ENCODE results near the gene APBA3. TPM values are rescaled to one million over a fixed set of nuclear protein-coding genes. Genes with fewer than 3 reads are reported as not detected.

Gene APBA3
- total and polyA plus RNA-seq, 2 donors (not counting 1 experiment from before 2014, with no cell fraction given): 2.7 to 22.3 TPM

GRCh38 chr19:3743486-3743885 lies 18.0 kb downstream of the APBA3 start:
- Histone ChIP-seq H3K4me2 (ENCODE audit: extremely low read depth, insufficient read depth, low read length) (no peak overlapping the region), H2AFZ (ENCODE audit: low read length) (no peak overlapping the region), H4K20me1 (ENCODE audit: control insufficient read depth, extremely low read depth, insufficient read depth, low read length) (no peaks in the 10 kb centered on the region), H3K36me3 (ENCODE audit: control insufficient read depth, insufficient read depth, low read length) (no peaks in the 10 kb centered on the region), H3K9me3 (ENCODE audit: control insufficient read depth, insufficient read depth, low read depth, low read length) (no peaks in the 10 kb centered on the region), H3K27me3 (ENCODE audit: control insufficient read depth, insufficient read depth, low read length) (no peaks in the 10 kb centered on the region), H3K4me3 (replicated peaks in 1 of 4; ENCODE audit: control extremely low read depth in 1 of 4, insufficient read depth in 1 of 4, low read depth in 3 of 4, low read length in 4 of 4) (no peak overlapping the region), H3K4me1 (ENCODE audit: control insufficient read depth, extremely low read depth, insufficient read depth, low read length) (no peaks in the 10 kb centered on the region), H3K79me2 (ENCODE audit: control insufficient read depth, insufficient read depth, low read length) (no peaks in the 10 kb centered on the region), H3K27ac (ENCODE audit: insufficient read depth, low read length) (no peak overlapping the region), H3K9ac (ENCODE audit: insufficient read depth, low read length) (no peak overlapping the region)
- TF ChIP-seq, protein P1, sequence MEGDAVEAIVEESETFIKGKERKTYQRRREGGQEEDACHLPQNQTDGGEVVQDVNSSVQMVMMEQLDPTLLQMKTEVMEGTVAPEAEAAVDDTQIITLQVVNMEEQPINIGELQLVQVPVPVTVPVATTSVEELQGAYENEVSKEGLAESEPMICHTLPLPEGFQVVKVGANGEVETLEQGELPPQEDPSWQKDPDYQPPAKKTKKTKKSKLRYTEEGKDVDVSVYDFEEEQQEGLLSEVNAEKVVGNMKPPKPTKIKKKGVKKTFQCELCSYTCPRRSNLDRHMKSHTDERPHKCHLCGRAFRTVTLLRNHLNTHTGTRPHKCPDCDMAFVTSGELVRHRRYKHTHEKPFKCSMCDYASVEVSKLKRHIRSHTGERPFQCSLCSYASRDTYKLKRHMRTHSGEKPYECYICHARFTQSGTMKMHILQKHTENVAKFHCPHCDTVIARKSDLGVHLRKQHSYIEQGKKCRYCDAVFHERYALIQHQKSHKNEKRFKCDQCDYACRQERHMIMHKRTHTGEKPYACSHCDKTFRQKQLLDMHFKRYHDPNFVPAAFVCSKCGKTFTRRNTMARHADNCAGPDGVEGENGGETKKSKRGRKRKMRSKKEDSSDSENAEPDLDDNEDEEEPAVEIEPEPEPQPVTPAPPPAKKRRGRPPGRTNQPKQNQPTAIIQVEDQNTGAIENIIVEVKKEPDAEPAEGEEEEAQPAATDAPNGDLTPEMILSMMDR (conservative IDR thresholded peaks at IDR 0.05 in 1 of 2, IDR thresholded peaks at IDR 0.05 in 1 of 2; ENCODE audit: low read depth in 1 of 2, low read length in 2 of 2): no peak
- no peak for TF ChIP-seq EZH2 (IDR thresholded peaks at IDR 0.05; ENCODE audit: low read length, missing control alignments)
- no peak for DNase-seq (ENCODE audit: low read depth in 2 of 2)

DNA sequence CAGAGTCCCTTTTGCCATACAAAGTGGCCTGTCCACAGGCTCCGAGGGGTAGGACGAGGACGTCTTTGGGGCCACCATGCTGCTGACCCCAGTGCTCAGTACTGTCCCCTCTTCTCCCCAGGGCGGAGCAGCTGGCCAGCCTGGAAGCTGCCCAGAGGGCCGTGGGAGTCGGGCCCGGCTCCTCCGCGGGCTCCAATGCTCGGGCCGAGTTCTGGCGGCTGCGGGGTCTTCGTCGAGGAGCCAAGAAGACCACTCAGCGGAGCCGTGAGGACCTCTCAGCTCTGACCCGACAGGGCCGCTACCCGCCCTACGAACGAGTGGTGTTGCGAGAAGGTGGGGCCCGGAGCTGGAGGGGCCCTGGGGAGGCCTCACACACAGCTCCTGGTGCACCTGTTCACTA lies 21.1 kb downstream of the APBA3 start:
- DNase-seq (ENCODE audit: low read depth in 2 of 2): no peak
- Histone ChIP-seq H3K27ac (ENCODE audit: insufficient read depth, low read length) (no peak overlapping the region), H3K36me3 (ENCODE audit: control insufficient read depth, insufficient read depth, low read length) (no peaks in the 10 kb centered on the region), H3K4me2 (ENCODE audit: extremely low read depth, insufficient read depth, low read length) (no peak overlapping the region), H4K20me1 (ENCODE audit: control insufficient read depth, extremely low read depth, insufficient read depth, low read length) (no peaks in the 10 kb centered on the region), H2AFZ (ENCODE audit: low read length) (no peak overlapping the region), H3K9me3 (ENCODE audit: control insufficient read depth, insufficient read depth, low read depth, low read length) (no peaks in the 10 kb centered on the region), H3K4me3 (replicated peaks in 1 of 4; ENCODE audit: control extremely low read depth in 1 of 4, insufficient read depth in 1 of 4, low read depth in 3 of 4, low read length in 4 of 4) (no peak overlapping the region), H3K79me2 (ENCODE audit: control insufficient read depth, insufficient read depth, low read length) (no peaks in the 10 kb centered on the region), H3K9ac (ENCODE audit: insufficient read depth, low read length) (no peak overlapping the region), H3K27me3 (ENCODE audit: control insufficient read depth, insufficient read depth, low read length) (no peaks in the 10 kb centered on the region), H3K4me1 (ENCODE audit: control insufficient read depth, extremely low read depth, insufficient read depth, low read length) (no peaks in the 10 kb centered on the region)
- TF ChIP-seq, protein P1 (conservative IDR thresholded peaks at IDR 0.05 in 1 of 2, IDR thresholded peaks at IDR 0.05 in 1 of 2; ENCODE audit: low read depth in 1 of 2, low read length in 2 of 2): no peak
- no peak for TF ChIP-seq EZH2 (IDR thresholded peaks at IDR 0.05; ENCODE audit: low read length, missing control alignments)

DNA sequence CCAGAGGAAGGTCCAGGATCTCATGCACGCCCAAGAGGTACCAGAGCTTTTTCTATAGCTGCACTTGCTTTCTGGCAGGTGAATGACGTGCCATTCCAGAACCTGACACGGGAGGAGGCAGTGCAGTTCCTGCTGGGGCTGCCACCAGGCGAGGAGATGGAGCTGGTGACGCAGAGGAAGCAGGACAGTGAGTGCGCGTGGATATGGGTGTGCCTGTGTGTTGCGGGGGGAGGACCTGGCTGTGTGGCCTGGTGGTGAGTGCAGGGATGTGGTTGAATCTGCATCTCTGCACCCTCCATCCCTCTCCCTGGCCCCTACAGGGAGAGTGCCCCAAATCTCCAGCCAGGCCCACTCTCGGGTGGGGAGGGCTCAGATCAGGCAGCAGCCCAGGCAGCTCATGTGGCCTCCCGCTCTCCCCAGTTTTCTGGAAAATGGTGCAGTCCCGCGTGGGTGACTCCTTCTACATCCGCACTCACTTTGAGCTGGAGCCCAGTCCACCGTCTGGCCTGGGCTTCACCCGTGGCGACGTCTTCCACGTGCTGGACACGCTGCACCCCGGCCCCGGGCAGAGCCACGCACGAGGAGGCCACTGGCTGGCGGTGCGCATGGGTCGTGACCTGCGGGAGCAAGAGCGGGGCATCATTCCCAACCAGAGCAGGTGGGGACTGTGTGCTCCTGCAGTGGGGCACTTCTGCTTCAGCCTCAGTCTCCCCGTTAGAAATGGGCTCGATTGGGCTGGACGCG lies 22.8 kb downstream of the APBA3 start:
- Histone ChIP-seq H3K27ac (ENCODE audit: insufficient read depth, low read length) (no peak overlapping the region), H3K36me3 (ENCODE audit: control insufficient read depth, insufficient read depth, low read length) (no peaks in the 10 kb centered on the region), H3K4me1 (ENCODE audit: control insufficient read depth, extremely low read depth, insufficient read depth, low read length) (no peaks in the 10 kb centered on the region), H3K79me2 (ENCODE audit: control insufficient read depth, insufficient read depth, low read length) (no peaks in the 10 kb centered on the region), H3K4me3 (replicated peaks in 1 of 4; ENCODE audit: control extremely low read depth in 1 of 4, insufficient read depth in 1 of 4, low read depth in 3 of 4, low read length in 4 of 4) (no peak overlapping the region), H3K4me2 (ENCODE audit: extremely low read depth, insufficient read depth, low read length) (no peak overlapping the region), H4K20me1 (ENCODE audit: control insufficient read depth, extremely low read depth, insufficient read depth, low read length) (no peaks in the 10 kb centered on the region), H2AFZ (ENCODE audit: low read length) (no peak overlapping the region), H3K9ac (ENCODE audit: insufficient read depth, low read length) (no peak overlapping the region), H3K27me3 (ENCODE audit: control insufficient read depth, insufficient read depth, low read length) (no peaks in the 10 kb centered on the region), H3K9me3 (ENCODE audit: control insufficient read depth, insufficient read depth, low read depth, low read length) (no peaks in the 10 kb centered on the region)
- DNase-seq (ENCODE audit: low read depth in 2 of 2): no peak
- TF ChIP-seq, protein P1 (conservative IDR thresholded peaks at IDR 0.05 in 1 of 2, IDR thresholded peaks at IDR 0.05 in 1 of 2; ENCODE audit: low read depth in 1 of 2, low read length in 2 of 2): no peak
- no peak for TF ChIP-seq EZH2 (IDR thresholded peaks at IDR 0.05; ENCODE audit: low read length, missing control alignments)
